GM12891 (cell line): ENCODE data around the gene PRDX5.

Experiments
- POLR2A ChIP-seq: IDR thresholded peaks from 2 replicates; pipeline ENCODE4 v1.6.1; 2011; ENCODE audit warnings: low read depth, low read length, control low read depth
- POLR2AphosphoS5 ChIP-seq: IDR thresholded peaks from 2 replicates; pipeline ENCODE4 v1.6.1; 2011; ENCODE audit warnings: low read depth, low read length, control low read depth
- SPI1 ChIP-seq: IDR thresholded peaks from 2 replicates; pipeline ENCODE4 v1.6.1; 2011; ENCODE audit warnings: low read depth, low read length, control low read depth

DNA sequence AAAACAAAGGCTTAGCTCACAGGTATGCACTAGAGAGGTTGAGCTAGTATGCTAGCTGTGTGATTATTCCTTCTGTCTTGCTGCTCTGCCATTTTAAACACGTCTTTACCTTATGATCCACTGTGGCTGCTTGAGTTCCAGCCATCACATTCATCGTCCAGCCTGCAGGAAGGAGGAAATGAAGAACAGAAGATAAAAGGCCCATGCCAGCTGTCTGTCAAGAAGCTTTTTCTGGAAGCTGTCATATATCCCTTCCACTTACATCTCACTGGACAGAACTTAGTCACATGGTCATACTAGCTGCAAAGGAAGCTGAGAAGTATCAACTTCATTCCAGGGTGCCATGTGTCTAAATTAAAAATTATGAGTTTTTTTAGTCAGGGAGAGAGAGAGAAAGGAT is 9.5 kb downstream of the PRDX5 start:
- TF ChIP-seq SPI1 = no peak
- no peak for TF ChIP-seq POLR2A
- TF ChIP-seq POLR2AphosphoS5 = no peak
